Subcutaneous abdominal adipose tissue (tissue), 5 donors: ENCODE results near the gene ASB6.

ENCODE experiments used
- H3K27ac ChIP-seq: one replicate; pipeline ENCODE4 v1.7.0; 2013; ENCODE audit warnings: low read depth, mild to moderate bottlenecking, inconsistent platforms, low read length, moderate library complexity
- H3K27me3 ChIP-seq, 5 donors: one replicate each; pipeline ENCODE4 v1.7.0; 2013; ENCODE audit warnings: low read length in 5 of 5, inconsistent platforms in 1 of 5; ENCODE audit not compliant: control insufficient read depth in 5 of 5, insufficient read depth in 4 of 5
- H3K36me3 ChIP-seq, 5 donors: one replicate each; pipeline ENCODE4 v1.7.0; 2013; ENCODE audit warnings: low read length in 5 of 5; ENCODE audit not compliant: control insufficient read depth in 5 of 5, insufficient read depth in 5 of 5
- H3K4me1 ChIP-seq, 5 donors: one replicate each; pipeline ENCODE4 v1.7.0; 2013; ENCODE audit warnings: low read length in 5 of 5, mild to moderate bottlenecking in 3 of 5, moderate library complexity in 1 of 5; ENCODE audit not compliant: control insufficient read depth in 5 of 5, insufficient read depth in 5 of 5
- H3K4me3 ChIP-seq, 5 donors: one replicate each; pipeline ENCODE4 v1.7.0; 2013; ENCODE audit warnings: low read length in 5 of 5, low read depth in 1 of 5
- H3K9ac ChIP-seq, 5 donors: one replicate each; pipeline ENCODE4 v1.7.0; 2013; ENCODE audit warnings: low read length in 5 of 5, mild to moderate bottlenecking in 4 of 5, moderate library complexity in 3 of 5
- H3K9me3 ChIP-seq, 5 donors: one replicate each; pipeline ENCODE4 v1.7.0; 2013; ENCODE audit warnings: low read length in 5 of 5; ENCODE audit not compliant: control insufficient read depth in 5 of 5
- donor health status: healthy.
- donor health status: healthy.
- donor health status: healthy.
- donor health status: healthy.
- donor health status: healthy.

ASB6 gene

GRCh38 chr9:129604056-129604765 is 37.7 kb downstream of the ASB6 start:
- Histone ChIP-seq H3K9ac (no peak overlapping the region), H3K4me1 (peaks cover 3 to 37% (median 25%) of the 10 kb centered on the region in 5 donors), H3K27ac (no peak overlapping the region), H3K4me3 (no peak overlapping the region), H3K27me3 (peaks cover 0 to 4% (median 0%) of the 10 kb centered on the region in 5 donors), H3K36me3 (no peaks in the 10 kb centered on the region), H3K9me3 (no peaks in the 10 kb centered on the region)

GRCh38 chr9:129602598-129603415 is 39.1 kb downstream of the ASB6 start:
- no peak overlapping the region for H3K4me3 ChIP-seq
- H3K36me3 ChIP-seq: no peaks in the 10 kb centered on the region
- peaks cover 5 to 10% (median 6%) of the 10 kb centered on the region in 5 donors for H3K27me3 ChIP-seq
- no peak overlapping the region for H3K9ac ChIP-seq
- no peak overlapping the region for H3K27ac ChIP-seq
- H3K4me1 ChIP-seq: peaks cover 3 to 30% (median 21%) of the 10 kb centered on the region in 5 donors
- no peaks in the 10 kb centered on the region for H3K9me3 ChIP-seq

DNA sequence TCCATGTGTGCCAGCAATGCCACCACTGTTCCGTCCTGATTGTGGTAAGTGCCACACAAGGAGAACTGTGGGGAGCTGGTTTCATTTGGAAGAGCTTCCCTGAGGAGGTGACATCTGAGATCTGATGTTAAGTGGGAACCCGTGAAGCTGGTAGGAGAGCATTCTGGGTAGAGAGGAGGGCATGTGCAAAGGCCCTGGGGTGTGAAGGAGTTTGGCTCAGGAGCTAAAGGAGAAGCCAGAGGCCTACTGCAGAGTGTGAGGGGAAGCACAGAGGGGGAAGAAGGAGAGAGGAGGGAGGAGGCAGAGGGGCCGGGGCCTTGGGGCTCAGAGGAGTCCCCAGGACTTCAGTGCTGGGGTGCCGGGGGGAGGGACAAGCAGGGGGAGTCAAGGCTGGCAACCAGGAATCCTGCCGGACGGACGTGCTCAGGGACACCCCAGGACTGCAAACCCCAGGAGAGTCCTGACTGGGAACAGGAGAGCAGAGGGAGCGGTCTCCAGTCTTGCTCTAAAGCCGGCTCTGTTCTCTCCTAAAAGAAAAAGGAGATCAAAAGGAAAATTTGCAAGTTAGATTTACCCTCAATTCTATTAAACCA is 40.8 kb downstream of the ASB6 start:
- peaks cover 0 to 25% (median 21%) of the 10 kb centered on the region in 5 donors for H3K4me1 ChIP-seq
- no peaks in the 10 kb centered on the region for H3K36me3 ChIP-seq
- no peak overlapping the region for H3K27ac ChIP-seq
- no peak overlapping the region for H3K9ac ChIP-seq
- H3K4me3 ChIP-seq: no peak overlapping the region
- H3K9me3 ChIP-seq: no peaks in the 10 kb centered on the region
- peaks cover 11 to 22% (median 14%) of the 10 kb centered on the region in 5 donors for H3K27me3 ChIP-seq

- peak overlapping the region in 2 of 5 donors; percentile 20 to 69 for H3K9ac ChIP-seq
- peaks cover 11 to 21% (median 18%) of the 10 kb centered on the region in 5 donors for H3K27me3 ChIP-seq
- H3K4me1 ChIP-seq: peaks cover 0 to 33% (median 17%) of the 10 kb centered on the region in 5 donors
- H3K4me3 ChIP-seq: peak overlapping the region in 1 of 5 donors; percentile 38
- H3K27ac ChIP-seq: no peak overlapping the region
- no peaks in the 10 kb centered on the region for H3K36me3 ChIP-seq
- no peaks in the 10 kb centered on the region for H3K9me3 ChIP-seq
Measured at GRCh38 chr9:129598089-129598596, 43.8 kb downstream of the ASB6 start.

GRCh38 chr9:129597355-129598088 is 44.4 kb downstream of the ASB6 start:
- Histone ChIP-seq H3K4me1 (peaks cover 0 to 27% (median 17%) of the 10 kb centered on the region in 5 donors), H3K27me3 (peaks cover 11 to 21% (median 18%) of the 10 kb centered on the region in 5 donors), H3K36me3 (no peaks in the 10 kb centered on the region), H3K9me3 (no peaks in the 10 kb centered on the region), H3K4me3 (peak overlapping the region in 3 of 5 donors; percentile 17 to 52 (median 38)), H3K9ac (peak overlapping the region in 3 of 5 donors; percentile 20 to 69 (median 45)), H3K27ac (no peak overlapping the region)

DNA sequence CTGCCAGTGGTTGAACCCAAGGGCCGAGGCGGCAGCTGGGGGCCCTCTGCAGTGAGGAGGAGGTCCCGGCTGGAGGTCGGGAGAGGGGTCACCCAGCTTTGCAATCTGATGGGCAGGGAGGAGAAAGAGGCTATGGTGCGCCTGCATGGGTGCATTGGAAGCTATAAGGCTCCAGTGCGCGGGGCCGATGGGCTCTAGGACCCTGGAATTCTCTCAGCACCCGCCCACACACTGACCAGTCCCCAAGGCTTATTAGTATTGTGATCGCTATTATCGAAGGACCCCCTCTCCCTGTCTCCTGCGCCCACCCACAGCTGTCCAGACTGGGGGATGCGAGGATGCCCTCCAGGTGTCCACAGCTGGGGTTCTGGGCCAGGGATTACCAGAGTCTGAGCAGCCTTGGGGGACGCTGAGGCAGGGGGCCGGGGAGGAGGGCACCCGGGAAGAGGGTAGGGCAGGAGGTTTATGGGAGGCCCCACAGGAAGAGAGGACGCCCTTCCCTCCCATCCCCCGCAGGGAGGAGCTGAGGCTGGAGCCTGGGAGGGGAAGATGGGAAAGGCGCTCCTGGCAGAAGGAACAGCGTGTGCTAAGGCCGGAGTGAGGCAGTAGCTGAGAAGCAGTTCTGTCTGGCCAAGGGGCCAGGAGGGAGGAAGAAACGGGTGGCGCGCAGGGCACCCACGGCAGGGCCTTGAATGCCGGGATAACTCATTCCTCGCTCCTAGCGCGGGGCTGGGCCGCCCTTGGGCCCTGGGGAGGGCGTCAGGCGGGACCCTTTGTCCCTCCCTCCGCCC is 45.2 kb downstream of the ASB6 start:
- Histone ChIP-seq H3K9me3 (no peaks in the 10 kb centered on the region), H3K4me1 (peaks cover 0 to 27% (median 17%) of the 10 kb centered on the region in 5 donors), H3K27ac (no peak overlapping the region), H3K4me3 (peak overlapping the region in 3 of 5 donors; percentile 14 to 50 (median 29)), H3K27me3 (peaks cover 11 to 21% (median 18%) of the 10 kb centered on the region in 5 donors), H3K36me3 (no peaks in the 10 kb centered on the region), H3K9ac (peak overlapping the region in 1 of 5 donors; percentile 23)

DNA sequence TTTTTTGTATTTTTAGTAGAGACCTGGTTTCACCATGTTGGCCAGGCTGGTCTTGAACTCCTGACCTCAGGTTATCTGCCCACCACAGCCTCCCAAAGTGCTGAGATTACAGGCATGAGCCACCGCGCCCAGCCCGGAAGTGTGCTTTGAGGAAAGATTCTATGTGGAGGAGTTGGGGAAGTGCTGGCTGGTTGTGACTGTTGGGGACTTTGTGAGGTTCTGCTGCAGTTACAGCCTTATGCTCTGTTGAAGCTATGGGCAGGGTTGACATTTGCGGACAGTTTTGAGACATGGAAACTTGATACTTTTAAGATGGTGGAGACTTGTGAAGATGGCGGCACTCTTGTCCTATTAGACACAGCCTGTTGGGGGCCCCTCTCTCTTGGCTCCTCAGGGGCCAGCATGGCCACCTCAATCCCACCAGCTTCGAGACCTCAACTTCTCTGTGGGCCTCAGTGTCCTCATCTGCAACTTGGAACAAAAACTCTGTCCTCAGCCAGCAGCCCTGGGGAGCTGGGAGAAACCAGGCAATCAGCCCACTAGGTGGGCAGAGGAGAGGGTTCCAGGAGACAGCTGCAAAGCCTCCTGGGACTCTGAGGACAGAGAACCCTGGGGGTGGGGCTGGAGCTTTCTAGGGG is 45.9 kb downstream of the ASB6 start:
- Histone ChIP-seq H3K27ac (no peak overlapping the region), H3K4me1 (peaks cover 0 to 27% (median 17%) of the 10 kb centered on the region in 5 donors), H3K4me3 (no peak overlapping the region), H3K9me3 (no peaks in the 10 kb centered on the region), H3K9ac (no peak overlapping the region), H3K27me3 (peaks cover 11 to 21% (median 18%) of the 10 kb centered on the region in 5 donors), H3K36me3 (no peaks in the 10 kb centered on the region)

- peaks cover 11 to 21% (median 18%) of the 10 kb centered on the region in 5 donors for H3K27me3 ChIP-seq
- no peak overlapping the region for H3K4me3 ChIP-seq
- no peaks in the 10 kb centered on the region for H3K9me3 ChIP-seq
- no peak overlapping the region for H3K27ac ChIP-seq
- peaks cover 0 to 27% (median 17%) of the 10 kb centered on the region in 5 donors for H3K4me1 ChIP-seq
- no peaks in the 10 kb centered on the region for H3K36me3 ChIP-seq
- no peak overlapping the region for H3K9ac ChIP-seq
Measured at GRCh38 chr9:129595311-129595741, 46.6 kb downstream of the ASB6 start.
